GM23338 (cell line): ENCODE measurements around the gene FBXO17.

Experiments
- CREB1 ChIP-seq: fragments of 250-450 bp; sonication (Bioruptor Pico); IDR thresholded peaks from 2 replicates; pipeline ENCODE4 v1.5.0; 2020; ENCODE audit warnings: low read depth, mild to moderate bottlenecking, moderate library complexity
- EZH2 ChIP-seq: fragments of 200-600 bp; sonication (generic); IDR thresholded peaks from one replicate; pipeline ENCODE4 v1.8.0; 2017; ENCODE audit warnings: antibody characterized with exemption, mild to moderate bottlenecking, low read depth; ENCODE audit not compliant: unreplicated experiment
- EZH2phosphoT487 ChIP-seq: fragments of 200-600 bp; sonication (generic); IDR thresholded peaks from one replicate; pipeline ENCODE4 v1.8.1; 2018; ENCODE audit warnings: antibody characterized with exemption; ENCODE audit not compliant: unreplicated experiment
- JUNB ChIP-seq: IDR thresholded peaks from one replicate; pipeline ENCODE4 v1.6.1; 2016; ENCODE audit warnings: antibody characterized with exemption; ENCODE audit not compliant: unreplicated experiment
- NANOG ChIP-seq: IDR thresholded peaks from 2 replicates; pipeline ENCODE4 v1.6.1; 2016; ENCODE audit warnings: antibody characterized with exemption, borderline replicate concordance
- POLR2AphosphoS5 ChIP-seq: IDR thresholded peaks from 2 replicates; pipeline ENCODE4 v1.6.1; 2016; ENCODE audit warnings: antibody characterized with exemption, low read depth
- STAT1 ChIP-seq: IDR thresholded peaks from one replicate; pipeline ENCODE4 v1.6.1; 2016; ENCODE audit warnings: antibody characterized with exemption; ENCODE audit not compliant: unreplicated experiment
- ZNF114 ChIP-seq: fragments of 250-450 bp; sonication (Bioruptor Pico); IDR thresholded peaks from 2 replicates; pipeline ENCODE4 v1.5.0; 2020; ENCODE audit warnings: mild to moderate bottlenecking, moderate library complexity
- ZNF331 ChIP-seq: fragments of 250-450 bp; sonication (Bioruptor Pico); IDR thresholded peaks from 2 replicates; pipeline ENCODE4 v1.5.0; 2020; ENCODE audit warnings: low read depth, mild to moderate bottlenecking, moderate library complexity
- TF ChIP-seq, protein P1 (sequence below), 2 experiments: fragments of 200-600 bp in 1 of 2; sonication (generic) in 1 of 2; conservative IDR thresholded peaks; 2 replicates each; pipeline versions ENCODE4 v1.5.1 to v1.6.1; 2016 to 2017; ENCODE audit warnings: antibody characterized with exemption in 2 of 2, low read depth in 2 of 2, mild to moderate bottlenecking in 2 of 2, moderate library complexity in 1 of 2
- TF ChIP-seq, protein P2 (sequence below): IDR thresholded peaks from one replicate; pipeline ENCODE4 v1.6.1; 2018; ENCODE audit warnings: antibody characterized with exemption; ENCODE audit not compliant: unreplicated experiment
- TF ChIP-seq, protein P3 (sequence below): IDR thresholded peaks from 2 replicates; pipeline ENCODE4 v1.6.1; 2016; ENCODE audit warnings: antibody characterized with exemption
- TF ChIP-seq, protein P4 (sequence below): fragments of 250-450 bp; sonication (Bioruptor Pico); IDR thresholded peaks from 2 replicates; pipeline ENCODE4 v1.5.0; 2020; ENCODE audit warnings: mild to moderate bottlenecking, moderate library complexity

DNA sequence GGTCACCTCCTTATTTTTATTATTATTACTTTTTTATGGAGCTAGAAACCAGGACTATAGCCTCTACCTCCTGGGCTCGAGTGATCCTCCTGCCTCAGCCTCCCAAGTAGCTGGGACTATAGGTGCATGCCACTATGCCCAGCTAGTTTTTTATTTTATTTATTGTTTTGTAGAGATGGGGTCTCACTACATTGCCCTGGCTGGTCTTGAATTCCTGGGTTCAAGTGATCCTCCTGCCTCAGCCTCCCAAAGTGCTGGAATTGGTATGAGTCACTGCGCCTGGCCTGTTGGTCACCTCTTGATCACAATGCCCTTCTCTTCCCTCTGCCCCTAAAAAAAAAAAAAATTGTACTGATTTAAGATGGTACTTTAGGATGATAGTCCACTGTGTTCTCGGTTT is 24.4 kb downstream of the FBXO17 start:
- TF ChIP-seq CREB1 (CRISPR knock-in tag) (no peak), POLR2AphosphoS5 (no peak), STAT1 (no peak), EZH2 (no peak), EZH2phosphoT487 (no peak), NANOG (no peak), ZNF114 (no peak), JUNB (no peak), ZNF331 (CRISPR knock-in tag) (no peak)
- TF ChIP-seq, protein P1, sequence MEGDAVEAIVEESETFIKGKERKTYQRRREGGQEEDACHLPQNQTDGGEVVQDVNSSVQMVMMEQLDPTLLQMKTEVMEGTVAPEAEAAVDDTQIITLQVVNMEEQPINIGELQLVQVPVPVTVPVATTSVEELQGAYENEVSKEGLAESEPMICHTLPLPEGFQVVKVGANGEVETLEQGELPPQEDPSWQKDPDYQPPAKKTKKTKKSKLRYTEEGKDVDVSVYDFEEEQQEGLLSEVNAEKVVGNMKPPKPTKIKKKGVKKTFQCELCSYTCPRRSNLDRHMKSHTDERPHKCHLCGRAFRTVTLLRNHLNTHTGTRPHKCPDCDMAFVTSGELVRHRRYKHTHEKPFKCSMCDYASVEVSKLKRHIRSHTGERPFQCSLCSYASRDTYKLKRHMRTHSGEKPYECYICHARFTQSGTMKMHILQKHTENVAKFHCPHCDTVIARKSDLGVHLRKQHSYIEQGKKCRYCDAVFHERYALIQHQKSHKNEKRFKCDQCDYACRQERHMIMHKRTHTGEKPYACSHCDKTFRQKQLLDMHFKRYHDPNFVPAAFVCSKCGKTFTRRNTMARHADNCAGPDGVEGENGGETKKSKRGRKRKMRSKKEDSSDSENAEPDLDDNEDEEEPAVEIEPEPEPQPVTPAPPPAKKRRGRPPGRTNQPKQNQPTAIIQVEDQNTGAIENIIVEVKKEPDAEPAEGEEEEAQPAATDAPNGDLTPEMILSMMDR (conservative IDR thresholded peaks at IDR 0.05; ENCODE audit: low read depth in 2 of 2): no peak
- TF ChIP-seq, protein P2, sequence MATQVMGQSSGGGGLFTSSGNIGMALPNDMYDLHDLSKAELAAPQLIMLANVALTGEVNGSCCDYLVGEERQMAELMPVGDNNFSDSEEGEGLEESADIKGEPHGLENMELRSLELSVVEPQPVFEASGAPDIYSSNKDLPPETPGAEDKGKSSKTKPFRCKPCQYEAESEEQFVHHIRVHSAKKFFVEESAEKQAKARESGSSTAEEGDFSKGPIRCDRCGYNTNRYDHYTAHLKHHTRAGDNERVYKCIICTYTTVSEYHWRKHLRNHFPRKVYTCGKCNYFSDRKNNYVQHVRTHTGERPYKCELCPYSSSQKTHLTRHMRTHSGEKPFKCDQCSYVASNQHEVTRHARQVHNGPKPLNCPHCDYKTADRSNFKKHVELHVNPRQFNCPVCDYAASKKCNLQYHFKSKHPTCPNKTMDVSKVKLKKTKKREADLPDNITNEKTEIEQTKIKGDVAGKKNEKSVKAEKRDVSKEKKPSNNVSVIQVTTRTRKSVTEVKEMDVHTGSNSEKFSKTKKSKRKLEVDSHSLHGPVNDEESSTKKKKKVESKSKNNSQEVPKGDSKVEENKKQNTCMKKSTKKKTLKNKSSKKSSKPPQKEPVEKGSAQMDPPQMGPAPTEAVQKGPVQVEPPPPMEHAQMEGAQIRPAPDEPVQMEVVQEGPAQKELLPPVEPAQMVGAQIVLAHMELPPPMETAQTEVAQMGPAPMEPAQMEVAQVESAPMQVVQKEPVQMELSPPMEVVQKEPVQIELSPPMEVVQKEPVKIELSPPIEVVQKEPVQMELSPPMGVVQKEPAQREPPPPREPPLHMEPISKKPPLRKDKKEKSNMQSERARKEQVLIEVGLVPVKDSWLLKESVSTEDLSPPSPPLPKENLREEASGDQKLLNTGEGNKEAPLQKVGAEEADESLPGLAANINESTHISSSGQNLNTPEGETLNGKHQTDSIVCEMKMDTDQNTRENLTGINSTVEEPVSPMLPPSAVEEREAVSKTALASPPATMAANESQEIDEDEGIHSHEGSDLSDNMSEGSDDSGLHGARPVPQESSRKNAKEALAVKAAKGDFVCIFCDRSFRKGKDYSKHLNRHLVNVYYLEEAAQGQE: no peak
- TF ChIP-seq, protein P3, sequence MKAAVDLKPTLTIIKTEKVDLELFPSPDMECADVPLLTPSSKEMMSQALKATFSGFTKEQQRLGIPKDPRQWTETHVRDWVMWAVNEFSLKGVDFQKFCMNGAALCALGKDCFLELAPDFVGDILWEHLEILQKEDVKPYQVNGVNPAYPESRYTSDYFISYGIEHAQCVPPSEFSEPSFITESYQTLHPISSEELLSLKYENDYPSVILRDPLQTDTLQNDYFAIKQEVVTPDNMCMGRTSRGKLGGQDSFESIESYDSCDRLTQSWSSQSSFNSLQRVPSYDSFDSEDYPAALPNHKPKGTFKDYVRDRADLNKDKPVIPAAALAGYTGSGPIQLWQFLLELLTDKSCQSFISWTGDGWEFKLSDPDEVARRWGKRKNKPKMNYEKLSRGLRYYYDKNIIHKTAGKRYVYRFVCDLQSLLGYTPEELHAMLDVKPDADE: no peak
- TF ChIP-seq, protein P4, sequence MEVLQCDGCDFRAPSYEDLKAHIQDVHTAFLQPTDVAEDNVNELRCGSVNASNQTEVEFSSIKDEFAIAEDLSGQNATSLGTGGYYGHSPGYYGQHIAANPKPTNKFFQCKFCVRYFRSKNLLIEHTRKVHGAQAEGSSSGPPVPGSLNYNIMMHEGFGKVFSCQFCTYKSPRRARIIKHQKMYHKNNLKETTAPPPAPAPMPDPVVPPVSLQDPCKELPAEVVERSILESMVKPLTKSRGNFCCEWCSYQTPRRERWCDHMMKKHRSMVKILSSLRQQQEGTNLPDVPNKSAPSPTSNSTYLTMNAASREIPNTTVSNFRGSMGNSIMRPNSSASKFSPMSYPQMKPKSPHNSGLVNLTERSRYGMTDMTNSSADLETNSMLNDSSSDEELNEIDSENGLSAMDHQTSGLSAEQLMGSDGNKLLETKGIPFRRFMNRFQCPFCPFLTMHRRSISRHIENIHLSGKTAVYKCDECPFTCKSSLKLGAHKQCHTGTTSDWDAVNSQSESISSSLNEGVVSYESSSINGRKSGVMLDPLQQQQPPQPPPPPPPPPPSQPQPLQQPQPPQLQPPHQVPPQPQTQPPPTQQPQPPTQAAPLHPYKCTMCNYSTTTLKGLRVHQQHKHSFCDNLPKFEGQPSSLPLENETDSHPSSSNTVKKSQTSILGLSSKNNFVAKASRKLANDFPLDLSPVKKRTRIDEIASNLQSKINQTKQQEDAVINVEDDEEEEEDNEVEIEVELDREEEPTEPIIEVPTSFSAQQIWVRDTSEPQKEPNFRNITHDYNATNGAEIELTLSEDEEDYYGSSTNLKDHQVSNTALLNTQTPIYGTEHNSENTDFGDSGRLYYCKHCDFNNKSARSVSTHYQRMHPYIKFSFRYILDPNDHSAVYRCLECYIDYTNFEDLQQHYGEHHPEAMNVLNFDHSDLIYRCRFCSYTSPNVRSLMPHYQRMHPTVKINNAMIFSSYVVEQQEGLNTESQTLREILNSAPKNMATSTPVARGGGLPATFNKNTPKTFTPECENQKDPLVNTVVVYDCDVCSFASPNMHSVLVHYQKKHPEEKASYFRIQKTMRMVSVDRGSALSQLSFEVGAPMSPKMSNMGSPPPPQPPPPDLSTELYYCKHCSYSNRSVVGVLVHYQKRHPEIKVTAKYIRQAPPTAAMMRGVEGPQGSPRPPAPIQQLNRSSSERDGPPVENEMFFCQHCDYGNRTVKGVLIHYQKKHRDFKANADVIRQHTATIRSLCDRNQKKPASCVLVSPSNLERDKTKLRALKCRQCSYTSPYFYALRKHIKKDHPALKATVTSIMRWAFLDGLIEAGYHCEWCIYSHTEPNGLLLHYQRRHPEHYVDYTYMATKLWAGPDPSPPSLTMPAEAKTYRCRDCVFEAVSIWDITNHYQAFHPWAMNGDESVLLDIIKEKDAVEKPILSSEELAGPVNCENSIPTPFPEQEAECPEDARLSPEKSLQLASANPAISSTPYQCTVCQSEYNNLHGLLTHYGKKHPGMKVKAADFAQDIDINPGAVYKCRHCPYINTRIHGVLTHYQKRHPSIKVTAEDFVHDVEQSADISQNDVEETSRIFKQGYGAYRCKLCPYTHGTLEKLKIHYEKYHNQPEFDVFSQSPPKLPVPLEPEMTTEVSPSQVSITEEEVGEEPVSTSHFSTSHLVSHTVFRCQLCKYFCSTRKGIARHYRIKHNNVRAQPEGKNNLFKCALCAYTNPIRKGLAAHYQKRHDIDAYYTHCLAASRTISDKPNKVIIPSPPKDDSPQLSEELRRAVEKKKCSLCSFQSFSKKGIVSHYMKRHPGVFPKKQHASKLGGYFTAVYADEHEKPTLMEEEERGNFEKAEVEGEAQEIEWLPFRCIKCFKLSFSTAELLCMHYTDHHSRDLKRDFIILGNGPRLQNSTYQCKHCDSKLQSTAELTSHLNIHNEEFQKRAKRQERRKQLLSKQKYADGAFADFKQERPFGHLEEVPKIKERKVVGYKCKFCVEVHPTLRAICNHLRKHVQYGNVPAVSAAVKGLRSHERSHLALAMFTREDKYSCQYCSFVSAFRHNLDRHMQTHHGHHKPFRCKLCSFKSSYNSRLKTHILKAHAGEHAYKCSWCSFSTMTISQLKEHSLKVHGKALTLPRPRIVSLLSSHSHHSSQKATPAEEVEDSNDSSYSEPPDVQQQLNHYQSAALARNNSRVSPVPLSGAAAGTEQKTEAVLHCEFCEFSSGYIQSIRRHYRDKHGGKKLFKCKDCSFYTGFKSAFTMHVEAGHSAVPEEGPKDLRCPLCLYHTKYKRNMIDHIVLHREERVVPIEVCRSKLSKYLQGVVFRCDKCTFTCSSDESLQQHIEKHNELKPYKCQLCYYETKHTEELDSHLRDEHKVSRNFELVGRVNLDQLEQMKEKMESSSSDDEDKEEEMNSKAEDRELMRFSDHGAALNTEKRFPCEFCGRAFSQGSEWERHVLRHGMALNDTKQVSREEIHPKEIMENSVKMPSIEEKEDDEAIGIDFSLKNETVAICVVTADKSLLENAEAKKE (CRISPR knock-in tag): no peak
